NCI-H2196 (cell line): ENCODE data around the gene SELENOT.
"Not testable (repeated sequence)": the region's sequence is repeated elsewhere in the genome, so short reads cannot be mapped to it uniquely, and the experiment has no call there.

Experiments used
- DNase-seq: peaks from one replicate; lab custom pipeline; 2025; ENCODE audit not compliant: unreplicated experiment; lab: John Stamatoyannopoulos, UW

The SELENOT gene, protein sequence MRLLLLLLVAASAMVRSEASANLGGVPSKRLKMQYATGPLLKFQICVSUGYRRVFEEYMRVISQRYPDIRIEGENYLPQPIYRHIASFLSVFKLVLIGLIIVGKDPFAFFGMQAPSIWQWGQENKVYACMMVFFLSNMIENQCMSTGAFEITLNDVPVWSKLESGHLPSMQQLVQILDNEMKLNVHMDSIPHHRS

DNA sequence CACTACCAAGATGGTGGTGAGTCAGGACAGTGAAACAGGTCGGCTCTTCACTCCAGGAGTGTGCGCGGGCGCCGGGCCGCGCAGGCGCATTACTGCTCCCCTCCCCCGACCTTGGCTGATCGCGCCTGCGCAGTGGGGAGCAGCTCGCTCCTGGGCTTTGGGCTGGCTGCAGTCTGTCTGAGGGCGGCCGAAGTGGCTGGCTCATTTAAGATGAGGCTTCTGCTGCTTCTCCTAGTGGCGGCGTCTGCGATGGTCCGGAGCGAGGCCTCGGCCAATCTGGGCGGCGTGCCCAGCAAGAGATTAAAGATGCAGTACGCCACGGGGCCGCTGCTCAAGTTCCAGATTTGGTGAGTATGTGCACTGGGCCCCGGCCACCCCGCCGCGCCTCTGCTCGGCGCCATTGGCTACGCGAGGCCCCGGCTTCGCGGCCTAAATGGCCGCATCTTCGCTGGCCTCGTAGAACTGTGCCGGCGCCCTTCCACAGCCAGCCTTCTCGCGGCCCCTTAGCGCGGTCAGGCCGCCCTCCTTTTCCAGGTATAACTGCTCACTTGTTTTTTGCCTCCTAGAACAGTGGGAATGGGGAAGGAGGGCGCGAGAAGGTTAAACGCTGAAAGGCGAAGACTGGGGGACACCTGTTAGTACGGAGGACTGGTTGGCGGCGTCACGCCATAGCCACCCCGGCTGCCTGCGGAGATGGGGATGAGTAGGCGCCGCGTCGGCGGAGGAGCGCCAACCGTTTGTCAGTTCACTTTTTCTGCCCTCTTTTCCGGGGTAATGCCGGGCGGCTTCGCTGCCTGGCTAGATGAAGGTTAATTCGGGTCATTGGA, at the start of gene SELENOT:
TSS of gene SELENOT (plus strand) at position 169 of the 827 bp plus-strand sequence. CDS start at position 211, 42 bp downstream.
- DNase-seq = peak; percentile 91

DNA sequence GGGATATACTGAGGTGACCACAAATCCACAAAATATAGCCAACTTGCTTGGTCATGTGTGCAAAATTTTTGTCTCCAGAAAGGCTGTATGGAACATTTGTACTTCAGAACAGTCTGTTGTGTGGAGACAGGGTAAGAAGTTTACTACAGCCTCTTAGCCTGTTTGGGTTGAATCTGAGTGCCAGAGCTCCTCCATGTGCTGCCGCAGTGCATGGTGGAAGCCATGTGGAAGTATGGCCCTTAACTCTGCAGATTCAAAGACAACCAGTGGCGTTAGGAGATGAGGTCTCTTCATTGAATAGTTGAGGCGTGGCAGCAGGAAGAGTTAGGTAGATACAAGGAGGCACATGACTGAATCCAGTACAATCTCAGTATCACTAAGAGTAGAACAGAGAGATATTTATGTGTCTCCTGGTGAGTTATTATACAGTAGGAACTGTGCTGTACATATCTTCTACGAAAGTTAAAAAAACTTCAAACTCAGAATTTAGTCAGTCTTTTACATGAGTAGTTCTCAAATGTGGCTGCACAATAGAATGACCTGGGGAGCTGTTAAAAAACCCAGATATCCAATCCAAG, 47.2 kb upstream of the SELENOT start:
- no peak for DNase-seq

DNA sequence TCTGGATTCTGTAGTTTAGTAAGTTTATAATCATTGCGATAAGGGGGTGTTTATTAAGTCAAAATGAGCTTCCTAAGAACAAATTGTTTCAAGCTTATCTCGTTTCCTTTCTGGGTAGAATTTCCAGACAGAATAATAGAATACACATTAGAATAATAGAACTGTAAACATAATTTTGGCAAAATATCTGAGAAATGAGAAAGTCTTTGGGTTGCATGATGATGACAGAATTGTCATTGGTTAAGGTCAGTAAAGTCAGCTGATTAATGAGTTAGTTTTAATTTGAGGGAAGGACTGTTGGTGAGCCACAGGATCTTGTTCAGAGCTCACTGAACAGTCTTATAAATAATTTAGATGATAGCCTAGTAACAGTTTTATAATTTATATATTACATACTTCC, 46.3 kb upstream of the SELENOT start:
- no peak for DNase-seq

DNA sequence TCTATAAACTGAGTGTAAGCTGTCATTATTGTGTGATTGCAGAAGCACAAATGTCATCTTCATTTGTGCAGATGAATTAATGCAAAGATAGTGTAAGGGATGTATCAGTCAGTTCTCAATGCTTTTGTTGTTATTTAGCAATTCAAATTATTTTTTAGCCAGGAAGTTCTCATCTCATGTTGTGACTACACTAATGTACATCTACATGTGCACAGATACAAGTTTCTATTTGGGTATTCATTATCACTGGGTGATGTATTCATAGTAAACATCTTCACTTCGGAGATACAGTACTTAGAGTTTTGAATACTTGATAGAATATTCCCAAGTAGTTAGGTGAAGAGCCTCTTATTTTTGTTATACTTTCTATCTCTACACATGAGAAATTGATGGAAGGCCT, 45.4 kb upstream of the SELENOT start:
- no peak for DNase-seq

DNA sequence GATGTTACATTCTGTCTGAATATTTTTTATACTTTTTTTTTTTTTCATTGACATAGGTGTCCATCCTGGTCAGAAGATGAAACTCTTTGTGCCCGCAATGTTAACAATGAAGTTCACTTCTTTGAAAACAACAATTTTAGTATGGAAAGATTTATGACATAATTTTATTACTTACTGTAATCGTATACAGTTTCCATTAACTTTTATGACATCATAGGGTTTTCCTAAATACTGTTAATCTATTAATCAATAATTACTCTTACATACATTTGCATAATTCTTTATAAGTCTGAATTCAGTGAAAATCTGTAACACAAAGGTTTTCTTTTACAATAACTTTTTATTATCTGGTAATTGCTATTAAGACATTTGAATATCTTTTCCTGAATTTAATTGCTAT, 38.9 kb upstream of the SELENOT start:
- no peak for DNase-seq

DNA sequence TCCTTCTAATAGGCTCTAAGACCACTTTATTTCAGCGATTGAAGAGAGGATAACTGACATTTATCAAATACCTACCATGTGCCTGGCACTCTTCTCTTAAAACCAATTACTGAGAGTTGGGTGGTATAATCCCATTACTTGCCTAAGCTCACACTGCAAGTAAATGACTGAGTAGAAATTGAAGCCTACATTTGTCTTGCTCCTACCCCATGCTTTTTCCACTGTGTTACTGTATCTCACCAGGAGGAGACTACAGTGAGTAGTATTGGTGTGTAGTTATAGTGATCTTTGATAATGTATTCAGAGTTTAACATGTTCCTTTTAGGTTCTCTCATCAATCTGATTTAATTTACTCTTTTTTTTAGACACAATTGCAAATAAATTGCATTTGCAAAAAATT, 35.8 kb upstream of the SELENOT start:
- no peak for DNase-seq

DNA sequence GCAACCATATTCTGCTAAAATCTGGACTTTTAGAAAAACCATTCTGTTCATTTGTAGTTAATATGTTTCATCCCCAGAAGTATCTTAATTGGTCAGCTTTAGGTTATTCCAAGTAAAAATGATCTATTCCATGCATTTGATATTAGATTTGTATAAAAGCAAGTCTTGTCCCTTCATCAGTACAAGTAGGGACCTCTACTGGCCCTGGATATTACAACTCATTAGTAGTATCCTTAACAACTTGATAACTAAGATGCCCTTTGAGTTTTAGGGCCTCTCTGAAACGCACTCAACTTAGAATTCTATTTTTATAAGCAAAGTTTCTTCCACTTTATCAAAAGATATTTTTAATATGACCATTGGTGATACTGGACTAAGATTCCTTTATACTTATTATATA, 25.3 kb upstream of the SELENOT start:
- no peak for DNase-seq

DNA sequence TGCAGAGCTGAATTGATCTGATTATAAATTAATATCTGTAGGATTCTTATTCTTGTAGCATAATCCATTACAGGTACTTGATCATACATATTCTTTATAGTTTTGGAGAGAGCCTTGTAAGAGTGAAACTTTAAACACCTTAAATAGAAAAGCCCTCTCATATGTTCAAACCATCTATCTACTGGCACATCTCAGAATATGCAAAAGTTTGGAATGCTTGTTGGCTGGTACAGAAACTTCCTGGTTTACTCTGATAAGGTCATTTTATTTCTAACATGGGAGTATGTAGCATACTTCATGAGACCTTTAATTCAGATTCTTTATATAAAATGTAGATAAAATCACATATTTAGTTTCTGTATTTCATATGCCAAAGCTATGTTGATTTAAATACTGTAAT, 21.9 kb upstream of the SELENOT start:
- DNase-seq = no peak

DNA sequence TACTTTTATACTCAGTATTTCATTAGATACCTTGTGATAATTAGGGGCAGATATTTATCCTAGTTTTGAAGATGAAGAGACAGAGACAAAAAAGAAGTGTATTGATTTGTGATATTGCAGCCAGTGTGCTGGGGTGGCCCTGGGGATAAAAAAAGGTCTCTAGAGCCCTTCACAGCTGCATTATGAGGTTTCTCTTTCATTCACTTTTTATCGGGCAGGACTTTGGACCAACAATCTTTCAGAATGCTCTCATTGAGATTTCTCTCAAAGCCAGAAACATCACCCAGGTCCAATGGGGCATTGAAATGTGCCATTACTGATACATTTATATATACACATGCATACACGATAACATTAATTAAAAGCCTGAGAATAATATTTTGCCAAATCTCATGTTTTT, 20.5 kb upstream of the SELENOT start:
- no peak for DNase-seq

DNA sequence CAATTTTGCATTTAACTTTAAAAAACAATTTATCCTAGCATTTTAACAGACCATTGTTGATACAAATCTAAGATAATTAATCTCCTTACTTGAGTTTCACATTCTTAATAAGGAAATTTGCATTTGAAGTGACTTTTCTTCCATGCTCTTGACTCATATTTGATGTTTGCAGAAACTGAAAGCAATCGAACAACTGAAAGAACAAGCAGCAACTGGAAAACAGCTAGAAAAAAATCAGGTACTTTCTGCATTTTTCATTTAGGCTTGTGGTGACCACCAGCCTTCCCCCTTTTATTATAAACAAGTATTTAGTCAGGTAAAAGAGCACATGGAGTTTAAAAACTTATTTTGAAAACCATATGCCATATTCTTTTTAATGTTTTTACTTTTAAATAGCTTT, 20.1 kb upstream of the SELENOT start:
- DNase-seq = no peak

DNA sequence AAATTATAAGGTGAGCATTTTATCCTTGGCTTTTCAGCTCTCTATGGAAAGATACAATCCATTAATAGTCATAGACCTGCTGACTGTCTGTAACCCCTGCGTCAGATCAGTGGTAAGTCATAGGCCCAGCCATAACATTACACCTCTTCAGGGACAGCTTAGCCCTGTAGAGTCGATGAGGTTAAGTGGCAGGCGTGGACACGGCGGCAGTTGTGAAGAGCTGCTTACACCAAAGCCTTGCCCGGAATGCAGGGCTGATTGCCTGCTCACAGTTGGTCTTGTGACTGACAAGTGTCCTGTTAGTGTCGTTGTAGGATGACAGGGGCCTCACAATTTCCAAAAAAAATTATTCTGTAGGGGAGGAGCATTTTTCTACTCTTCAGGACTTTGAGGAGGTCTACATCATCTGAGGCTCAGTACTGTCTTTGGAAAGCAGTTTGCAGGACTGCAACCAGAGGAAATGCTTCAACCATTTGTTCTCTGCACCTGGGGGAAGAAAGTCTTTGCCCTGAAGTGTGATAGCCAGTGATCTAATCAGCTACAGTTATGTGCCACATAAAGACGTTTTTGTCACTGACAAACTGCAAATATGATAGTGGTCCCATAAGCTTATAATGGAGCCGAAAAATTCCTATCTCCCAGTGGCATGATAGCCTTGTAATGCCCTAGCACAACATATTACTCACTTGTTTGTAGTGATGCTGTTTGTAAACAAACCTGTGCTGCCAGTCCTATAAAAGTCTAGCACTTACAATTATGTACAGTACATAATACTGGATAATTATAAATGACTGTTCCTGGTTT, 14.9 kb upstream of the SELENOT start:
- no peak for DNase-seq

DNA sequence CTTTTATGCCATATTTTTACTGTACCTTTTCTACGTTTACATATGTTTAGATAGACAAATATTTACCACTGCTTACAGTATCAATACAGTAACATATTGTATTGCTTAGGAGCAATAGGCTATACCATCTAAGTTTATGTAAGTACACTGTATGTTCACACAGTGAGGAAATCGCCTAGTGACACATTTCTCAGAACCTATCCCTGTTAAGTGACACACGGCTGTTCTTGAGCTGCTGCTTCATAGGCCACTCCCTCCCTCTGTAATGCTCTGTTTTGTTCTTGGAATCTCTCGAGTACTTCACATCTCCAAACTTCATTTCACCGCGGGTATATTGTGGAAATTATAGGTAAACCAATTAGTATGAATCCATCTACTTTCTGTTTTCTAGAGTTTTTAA, 13.4 kb upstream of the SELENOT start:
- DNase-seq = no peak

DNA sequence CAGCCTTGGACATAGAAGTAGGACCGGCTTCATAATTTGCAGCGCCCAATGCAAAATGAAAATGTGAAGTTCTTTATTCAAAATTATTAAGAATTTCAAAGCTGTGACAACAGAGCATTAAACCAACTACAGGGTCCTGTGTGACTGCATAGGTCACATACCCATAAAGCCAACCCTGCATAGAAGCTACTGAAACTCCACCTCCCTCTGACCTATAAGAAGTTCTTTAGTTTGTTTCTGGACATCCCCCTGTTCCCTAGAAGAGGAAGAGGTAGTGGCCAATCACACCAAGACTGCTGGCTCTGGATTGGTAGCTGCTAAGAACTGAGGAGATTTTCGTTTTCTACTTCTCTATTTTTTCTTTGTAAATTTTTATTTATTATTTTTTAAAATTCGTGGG, 9.0 kb upstream of the SELENOT start:
- DNase-seq = no peak

DNA sequence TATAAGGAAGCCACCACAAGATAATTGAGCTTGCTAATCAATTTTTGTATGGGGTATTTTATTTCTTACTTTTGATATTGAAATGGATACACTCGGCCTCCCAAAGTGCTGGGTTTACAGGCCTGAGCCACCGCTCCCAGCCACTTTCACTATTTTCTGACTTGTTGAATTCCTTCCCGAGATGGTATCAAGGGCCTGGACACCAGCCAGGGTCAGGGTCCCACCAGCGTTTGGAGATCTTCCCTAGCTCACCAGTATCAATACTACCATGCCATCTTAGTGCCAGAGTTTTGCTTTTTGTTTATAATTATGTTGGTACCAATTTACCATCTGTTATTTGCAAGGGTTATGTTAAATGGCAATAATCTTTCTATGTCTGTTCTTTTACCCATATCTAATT, 5.5 kb upstream of the SELENOT start:
- DNase-seq = no peak

DNA sequence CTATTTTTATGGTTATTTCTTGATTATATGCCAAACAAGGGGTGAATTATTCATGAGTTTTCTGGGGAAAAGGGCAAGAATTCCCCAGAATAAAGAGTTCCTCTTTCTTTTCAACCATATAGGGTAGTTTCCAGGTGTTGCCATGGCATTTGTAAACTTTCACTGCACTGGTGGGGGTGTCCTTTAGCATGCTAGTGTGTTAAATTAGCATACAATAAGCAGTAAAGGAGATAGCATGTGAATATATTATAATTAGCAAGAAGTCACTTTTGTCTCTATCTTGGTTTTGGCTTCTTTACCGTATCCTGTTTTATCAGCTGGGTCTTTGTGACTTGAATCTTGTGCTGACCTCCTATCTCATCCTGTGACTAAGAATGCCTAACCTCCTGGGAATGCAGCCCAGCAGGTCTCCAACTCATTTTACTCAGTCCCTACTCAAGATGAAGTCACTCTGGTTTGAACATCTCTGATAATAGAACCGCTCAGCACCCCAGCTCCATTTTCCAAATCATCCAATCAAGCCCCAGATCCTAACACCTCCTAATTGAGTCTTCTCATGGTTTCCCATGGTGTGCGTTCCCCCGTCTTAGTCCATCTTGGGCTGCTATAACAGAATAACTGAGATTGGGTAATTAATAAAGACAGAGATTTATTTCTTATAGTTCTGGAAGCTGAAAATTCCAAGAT, 3.4 kb upstream of the SELENOT start:
- no peak for DNase-seq

DNA sequence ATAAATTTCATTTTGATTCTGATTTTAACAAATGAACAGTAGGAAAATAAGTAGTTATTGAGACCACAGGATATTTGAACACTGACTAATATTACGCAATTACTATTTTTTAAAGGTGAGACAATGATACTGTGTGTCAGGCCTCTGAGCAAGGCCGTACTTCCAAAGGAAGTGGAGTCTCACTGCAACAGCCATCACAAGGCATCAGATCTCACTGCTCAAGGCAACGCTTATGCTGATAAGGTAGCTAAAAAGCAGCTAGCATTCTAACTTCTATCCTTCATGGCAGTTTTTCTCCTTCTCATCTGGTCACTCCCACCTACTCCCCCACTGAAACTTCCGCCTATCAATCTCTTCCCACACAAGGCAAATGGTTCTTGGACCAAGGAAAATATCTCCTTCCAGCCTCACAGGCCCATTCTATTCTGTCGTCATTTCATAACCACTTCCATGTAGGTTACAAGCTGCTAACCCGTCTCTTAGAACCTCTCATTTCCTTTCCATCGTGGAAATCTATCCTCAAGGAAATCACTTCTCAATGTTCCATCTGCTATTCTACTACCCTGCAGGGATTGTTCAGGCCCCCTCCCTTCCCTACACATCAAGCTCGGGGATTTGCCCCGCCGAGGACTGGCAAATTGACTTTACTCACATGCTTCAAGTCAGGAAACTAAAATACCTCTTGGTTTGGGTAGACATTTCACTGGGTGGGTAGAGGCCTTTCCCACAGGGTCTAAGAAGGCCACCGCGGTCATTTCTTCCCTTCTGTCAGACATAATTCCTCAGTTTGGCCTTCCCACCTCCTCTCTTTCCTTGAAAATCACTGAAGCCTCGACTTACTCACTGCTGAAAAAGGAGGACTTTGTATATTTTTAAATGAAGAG, 2.2 kb upstream of the SELENOT start:
- DNase-seq = not testable (repeated sequence)

DNA sequence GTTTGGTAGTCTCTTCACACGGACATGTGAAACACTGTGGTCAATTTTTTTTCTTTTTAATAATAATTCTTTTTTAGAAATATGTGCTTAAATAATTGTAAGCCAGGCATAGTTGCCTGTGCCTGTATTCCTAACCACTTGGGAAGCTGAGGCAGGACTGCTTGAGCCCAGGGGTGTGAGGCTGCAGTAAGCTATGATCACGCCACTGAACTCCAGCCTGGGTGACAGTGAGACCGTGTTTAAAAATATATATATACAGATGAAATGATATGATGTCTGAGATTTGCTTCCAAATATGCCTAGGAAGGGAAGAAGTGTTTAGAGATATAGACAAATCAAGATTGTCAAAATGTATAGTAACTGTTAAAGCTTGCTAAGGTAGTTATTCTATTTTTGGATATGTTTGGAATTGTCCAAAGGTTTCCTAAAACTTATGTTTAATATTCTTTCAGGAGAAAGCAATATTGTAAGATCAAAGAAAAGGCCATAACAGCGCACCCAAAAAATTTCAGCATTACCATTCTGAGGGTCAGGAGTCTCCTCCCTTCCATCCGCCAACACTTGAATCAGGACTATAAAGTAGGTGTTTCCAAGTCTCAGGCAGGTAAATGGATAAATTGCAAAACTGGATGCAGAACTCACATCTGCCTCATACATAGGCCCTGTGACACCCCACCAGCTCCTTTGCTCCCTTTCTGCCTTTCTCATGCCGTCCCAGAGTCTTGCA, 532 bp upstream of the SELENOT start:
- DNase-seq = no peak

DNA sequence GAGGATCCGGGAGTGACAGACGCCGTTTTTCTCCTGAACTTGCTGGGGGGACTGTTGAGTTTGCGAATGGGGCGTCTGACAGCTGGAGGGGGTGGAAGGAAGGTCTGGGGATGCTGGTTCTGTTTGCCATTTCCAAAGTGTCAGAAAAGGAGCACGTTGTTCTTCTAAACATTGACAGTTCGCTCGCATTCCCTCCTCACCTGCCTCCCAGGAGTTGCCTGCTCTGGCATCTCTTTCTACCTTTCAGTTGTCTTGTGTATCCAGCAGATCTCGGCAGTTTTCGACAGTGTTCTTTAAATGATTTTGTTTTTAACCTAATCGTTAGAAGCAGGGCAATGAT, 829 bp downstream of the SELENOT start:
- no peak for DNase-seq

DNA sequence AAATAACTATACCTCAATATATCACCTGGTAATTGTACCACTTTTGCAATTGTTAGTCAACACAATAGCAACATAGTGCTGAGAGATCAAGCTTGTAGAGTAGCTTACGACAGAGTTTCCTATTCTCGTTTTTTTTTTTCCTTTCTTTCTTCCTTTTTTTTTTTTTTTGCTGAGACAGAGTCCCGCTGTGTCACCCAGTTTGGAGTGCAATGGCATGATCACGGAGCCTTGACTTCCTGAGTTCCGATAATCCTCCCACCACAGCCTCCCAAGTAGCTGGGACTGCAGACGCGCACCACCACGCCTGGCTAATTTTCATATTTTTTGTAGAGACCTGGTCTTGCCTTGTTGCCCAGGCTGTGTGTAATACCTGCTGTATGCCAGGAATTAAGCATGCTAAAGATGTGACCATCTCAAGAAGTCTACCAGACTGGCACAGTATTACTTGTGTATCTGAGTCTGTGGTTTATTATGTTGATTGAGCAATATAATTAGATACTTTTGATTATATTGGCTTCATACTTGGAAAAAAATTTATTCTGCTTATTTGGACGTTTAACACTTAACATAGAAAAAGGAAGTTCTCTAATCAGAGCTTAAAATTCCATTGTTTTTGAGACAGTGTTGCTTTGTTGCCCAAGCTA, 3.0 kb downstream of the SELENOT start:
- no peak for DNase-seq
